ENCODE measurements around the gene FANCC. TPM values are rescaled to one million over a fixed set of nuclear protein-coding genes. Genes with fewer than 3 reads are reported as not detected.

The FANCC gene
- total RNA-seq, 1 experiment from 2014 or later = 25.3 TPM

GRCh38 chr9:95077766-95078370 is 239.6 kb downstream of the FANCC start:
- Histone ChIP-seq H3K36me3 (ENCODE audit: insufficient read depth, low read length, poor library complexity, severe bottlenecking) (no peaks in the 10 kb centered on the region), H3K27me3 (replicated peaks; ENCODE audit: insufficient read depth, low read depth, low read length, poor library complexity) (no peaks in the 10 kb centered on the region), H3K4me1 (ENCODE audit: insufficient read depth, low read length, poor library complexity, severe bottlenecking) (no peaks in the 10 kb centered on the region), H3K9me3 (ENCODE audit: low read depth, low read length, poor library complexity, severe bottlenecking) (no peaks in the 10 kb centered on the region), H3K4me3 (ENCODE audit: low read depth, low read length, poor library complexity, severe bottlenecking) (no peak overlapping the region), H3K27ac (ENCODE audit: low read depth, low read length, poor library complexity, severe bottlenecking) (no peak overlapping the region)
- BruUV-seq (replicated peaks) = no TSS peak
- DNase-seq (ENCODE audit: low spot score) = no peak
- no peak for TF ChIP-seq CTCF (conservative IDR thresholded peaks at IDR 0.05; ENCODE audit: low read depth, low read length)
- TF ChIP-seq EZH2 (IDR thresholded peaks at IDR 0.05; ENCODE audit: borderline replicate concordance, low read depth, low read length, poor library complexity, severe bottlenecking) = no peak
- POLR2A ChIA-PET (ENCODE audit: low non-redundant PET) = no interaction called here
- CTCF ChIA-PET = interaction anchor here (0.6 kb wide), 1 partner anchor 848 kb away, joined by 4 read pairs; no protein-coding TSS in a partner anchor
- intact Hi-C loops (cut with micrococcal nuclease; ENCODE audit: unreplicated experiment) = no loop called here

GRCh38 chr9:95077053-95077765 is 240.3 kb downstream of the FANCC start:
- Histone ChIP-seq H3K27me3 (replicated peaks; ENCODE audit: insufficient read depth, low read depth, low read length, poor library complexity) (no peaks in the 10 kb centered on the region), H3K36me3 (ENCODE audit: insufficient read depth, low read length, poor library complexity, severe bottlenecking) (no peaks in the 10 kb centered on the region), H3K4me1 (ENCODE audit: insufficient read depth, low read length, poor library complexity, severe bottlenecking) (no peaks in the 10 kb centered on the region), H3K4me3 (ENCODE audit: low read depth, low read length, poor library complexity, severe bottlenecking) (no peak overlapping the region), H3K9me3 (ENCODE audit: low read depth, low read length, poor library complexity, severe bottlenecking) (no peaks in the 10 kb centered on the region), H3K27ac (ENCODE audit: low read depth, low read length, poor library complexity, severe bottlenecking) (no peak overlapping the region)
- intact Hi-C loops (cut with micrococcal nuclease; ENCODE audit: unreplicated experiment) = no loop called here
- ChIA-PET POLR2A (ENCODE audit: low non-redundant PET) (no interaction called here), CTCF (interaction anchor here (0.6 kb wide), 1 partner anchor 849 kb away, joined by 4 read pairs; no protein-coding TSS in a partner anchor)
- no peak for DNase-seq (ENCODE audit: low spot score)
- TF ChIP-seq CTCF (conservative IDR thresholded peaks at IDR 0.05; ENCODE audit: low read depth, low read length) = no peak
- no peak for TF ChIP-seq EZH2 (IDR thresholded peaks at IDR 0.05; ENCODE audit: borderline replicate concordance, low read depth, low read length, poor library complexity, severe bottlenecking)
- no TSS peak for BruUV-seq (replicated peaks)

GRCh38 chr9:95076696-95077052 is 240.8 kb downstream of the FANCC start:
- intact Hi-C loops (cut with micrococcal nuclease; ENCODE audit: unreplicated experiment) = no loop called here
- no peaks in the 10 kb centered on the region for H3K27me3 ChIP-seq (replicated peaks; ENCODE audit: insufficient read depth, low read depth, low read length, poor library complexity)
- ChIA-PET CTCF (no interaction called here), POLR2A (ENCODE audit: low non-redundant PET) (no interaction called here)
- H3K4me3 ChIP-seq (ENCODE audit: low read depth, low read length, poor library complexity, severe bottlenecking) = no peak overlapping the region
- TF ChIP-seq EZH2 (IDR thresholded peaks at IDR 0.05; ENCODE audit: borderline replicate concordance, low read depth, low read length, poor library complexity, severe bottlenecking) (no peak), CTCF (conservative IDR thresholded peaks at IDR 0.05; ENCODE audit: low read depth, low read length) (no peak)
- H3K9me3 ChIP-seq (ENCODE audit: low read depth, low read length, poor library complexity, severe bottlenecking) = no peaks in the 10 kb centered on the region
- no peaks in the 10 kb centered on the region for H3K4me1 ChIP-seq (ENCODE audit: insufficient read depth, low read length, poor library complexity, severe bottlenecking)
- no peaks in the 10 kb centered on the region for H3K36me3 ChIP-seq (ENCODE audit: insufficient read depth, low read length, poor library complexity, severe bottlenecking)
- no peak for DNase-seq (ENCODE audit: low spot score)
- H3K27ac ChIP-seq (ENCODE audit: low read depth, low read length, poor library complexity, severe bottlenecking) = no peak overlapping the region
- BruUV-seq (replicated peaks) = no TSS peak
